NOMO-1 (cell line): ENCODE results near the gene CIAO3.

Experiments
- DNase-seq, 2 experiments: peaks; one replicate each; lab custom pipeline; 2025; ENCODE audit not compliant: unreplicated experiment in 2 of 2; lab: John Stamatoyannopoulos, UW

The CIAO3 gene

GRCh38 chr16:740764-741505 lies at the start of gene CIAO3:
TSS of gene CIAO3 (minus strand) at chr16:740997. CDS start at chr16:740985, 12 bp downstream.
- peak; percentile 74 to 82 for DNase-seq

DNA sequence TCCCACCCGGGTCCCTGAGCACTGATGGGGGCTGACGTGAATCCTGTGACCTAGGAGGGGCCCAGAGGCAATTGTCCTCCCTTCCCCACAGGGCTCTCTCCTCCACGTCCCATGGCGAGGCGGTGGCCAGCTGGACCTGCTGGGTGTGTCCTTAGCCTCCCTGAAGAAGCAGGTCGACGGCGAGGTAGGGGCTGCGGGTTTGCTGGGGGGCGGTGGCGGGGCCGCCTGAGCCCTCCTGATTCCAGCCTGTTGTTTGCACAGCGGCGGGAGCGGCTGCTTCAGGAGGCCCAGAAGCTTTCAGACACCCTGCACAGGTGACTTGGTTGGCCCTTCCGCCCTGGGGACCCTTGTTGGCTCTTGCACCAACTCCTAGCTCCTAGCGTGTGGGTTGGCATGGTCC lies 49.3 kb upstream of the CIAO3 start:
- no peak for DNase-seq

DNA sequence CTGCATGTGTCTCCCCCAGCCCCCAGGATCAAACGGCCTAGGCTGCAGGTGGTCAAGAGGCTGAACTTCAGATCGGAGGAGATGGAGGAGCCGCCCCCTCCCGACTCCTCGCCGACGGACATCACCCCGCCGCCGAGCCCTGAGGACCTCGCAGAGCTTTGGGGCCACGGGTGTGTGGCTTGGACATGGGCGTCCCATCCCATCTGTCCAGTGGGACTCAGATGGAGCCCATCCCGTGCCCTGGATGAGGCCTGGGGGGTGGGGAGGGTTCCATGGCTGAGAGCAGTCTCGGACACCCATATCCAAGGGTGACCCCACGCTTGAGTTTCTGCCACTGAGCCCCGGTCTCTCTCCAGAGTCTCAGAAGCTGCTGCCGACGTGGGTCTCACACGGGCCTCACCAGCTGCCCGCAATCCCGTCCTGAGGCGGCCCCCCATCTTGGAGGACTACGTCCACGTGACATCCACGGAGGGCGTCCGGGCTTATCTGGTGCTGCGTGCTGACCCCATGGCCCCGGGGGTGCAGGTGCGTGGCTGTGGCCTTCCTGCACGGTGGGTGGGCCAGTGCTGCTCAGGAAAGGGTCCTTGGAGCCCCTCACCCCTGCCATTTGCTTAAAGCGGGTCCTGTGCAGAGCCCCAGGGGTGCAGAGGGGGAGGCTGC lies 48.5 kb upstream of the CIAO3 start:
- DNase-seq: no peak

- DNase-seq: peak; percentile 84 to 92
These were observed 47.8 kb upstream of the CIAO3 start, which contains the start of gene CHTF18 for GRCh38 chr16:788399-789126. TSS of gene CHTF18 (plus strand) at chr16:788620. CDS start at chr16:788685, 65 bp downstream.

DNA sequence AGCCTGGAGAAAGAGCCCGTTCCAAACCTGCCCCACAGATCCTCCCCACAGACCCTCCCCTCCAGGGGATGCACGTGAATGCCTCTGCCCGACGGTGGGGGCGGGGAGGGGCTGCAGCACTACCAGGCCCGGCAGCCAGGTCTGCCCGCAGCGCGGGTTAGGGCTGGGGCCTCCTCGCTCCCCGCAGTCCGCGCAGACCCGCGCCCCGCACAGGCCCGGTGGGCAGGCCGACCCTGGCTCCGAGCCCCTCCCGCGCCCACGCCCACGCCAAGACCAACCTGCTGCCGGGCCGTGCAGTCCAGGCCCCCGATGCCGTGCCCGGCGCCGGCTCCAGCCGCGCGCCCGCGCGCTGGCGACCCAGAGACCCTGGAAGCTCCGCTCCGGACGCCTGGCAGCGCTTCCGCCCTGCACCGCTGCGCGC lies 47.2 kb upstream of the CIAO3 start, which contains the start of gene RPUSD1:
Gene RPUSD1, minus strand, starts transcription at position 404 of the 421 bp plus-strand sequence. CDS start 644 bp downstream, outside the sequence.
- DNase-seq: no peak

DNA sequence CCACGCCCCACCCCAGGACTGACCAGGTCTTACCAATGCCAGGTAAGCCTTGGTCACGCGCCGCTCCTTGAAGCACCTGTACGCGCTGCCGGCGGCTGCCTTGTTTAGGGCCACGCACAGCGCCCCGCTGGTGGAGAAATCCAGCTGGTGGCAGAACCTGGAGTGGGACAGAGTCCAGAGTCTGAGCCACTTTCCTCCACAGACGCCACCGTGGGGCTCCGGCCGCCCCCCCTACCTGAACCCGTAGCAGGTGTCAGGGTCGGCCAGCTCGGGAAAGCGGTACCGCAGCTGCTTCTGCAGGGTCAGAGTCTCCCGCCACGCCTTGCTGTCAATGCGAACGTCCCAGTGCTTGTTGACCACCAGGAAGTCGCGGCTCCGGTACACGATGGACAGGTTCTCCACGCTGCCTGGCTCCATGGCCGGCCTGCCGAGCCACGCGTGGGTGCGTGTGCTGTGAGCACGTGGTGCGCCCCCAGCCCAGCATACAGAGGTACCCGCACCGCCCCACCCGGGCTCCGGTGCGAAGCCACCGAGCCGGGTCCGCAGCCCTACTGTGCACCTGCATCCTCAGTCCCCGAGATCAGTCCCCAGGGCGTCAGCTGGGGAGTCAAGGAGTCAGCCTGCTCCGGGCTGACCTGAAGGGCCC lies 46.6 kb upstream of the CIAO3 start:
- DNase-seq: no peak

DNA sequence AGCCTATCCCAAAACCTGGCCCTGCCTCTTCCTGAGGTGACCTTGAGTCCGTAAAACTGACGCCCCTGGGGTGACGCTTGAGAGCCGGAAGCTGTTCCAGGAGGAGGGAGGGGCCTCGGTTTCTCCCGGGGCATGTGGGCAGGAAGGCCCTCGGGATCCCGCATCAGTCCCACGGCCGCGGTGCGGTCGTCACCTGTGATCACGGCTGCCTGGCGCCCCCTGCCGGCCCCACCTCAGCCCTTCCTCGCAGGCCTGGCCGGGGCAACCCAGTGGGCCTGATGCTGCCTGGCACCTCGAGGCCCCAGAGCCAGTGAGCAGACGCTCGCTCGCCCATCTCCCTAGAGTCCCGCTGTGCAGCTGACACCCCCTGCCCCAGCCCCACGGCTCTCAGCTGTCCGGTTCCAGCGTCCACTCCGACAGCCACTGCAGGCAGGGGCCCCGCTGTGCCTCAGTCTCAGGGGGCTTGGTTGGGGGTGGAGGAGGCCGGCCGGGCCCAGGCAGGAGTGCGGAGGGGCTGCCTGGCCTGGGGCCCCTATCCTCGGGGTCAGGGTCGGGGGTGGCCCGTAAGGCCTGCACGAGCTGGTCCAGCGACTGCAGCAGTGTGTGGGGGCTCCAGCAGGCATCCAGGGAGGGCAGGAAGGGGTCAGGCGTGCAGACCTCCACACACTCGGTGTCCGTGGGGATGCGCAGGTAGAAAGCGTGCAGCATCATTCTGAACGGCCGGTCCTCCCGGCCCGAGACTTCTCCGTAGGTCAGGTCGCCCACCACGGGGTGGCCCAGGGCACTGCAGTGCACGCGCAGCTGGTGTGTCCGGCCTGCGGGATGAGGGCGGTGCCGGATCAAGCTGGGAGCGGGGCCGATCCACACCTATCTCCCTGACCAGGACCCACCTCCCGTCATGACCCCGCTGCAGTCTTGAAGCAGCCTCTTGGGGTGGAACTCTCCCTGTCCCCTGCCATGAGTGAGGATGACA lies 45.1 kb upstream of the CIAO3 start:
- peak; percentile 21 to 49 for DNase-seq

- no peak for DNase-seq
These were observed 43.6 kb upstream of the CIAO3 start for GRCh38 chr16:784431-784830.

GRCh38 chr16:783404-784161 lies 42.8 kb upstream of the CIAO3 start:
- no peak for DNase-seq

DNA sequence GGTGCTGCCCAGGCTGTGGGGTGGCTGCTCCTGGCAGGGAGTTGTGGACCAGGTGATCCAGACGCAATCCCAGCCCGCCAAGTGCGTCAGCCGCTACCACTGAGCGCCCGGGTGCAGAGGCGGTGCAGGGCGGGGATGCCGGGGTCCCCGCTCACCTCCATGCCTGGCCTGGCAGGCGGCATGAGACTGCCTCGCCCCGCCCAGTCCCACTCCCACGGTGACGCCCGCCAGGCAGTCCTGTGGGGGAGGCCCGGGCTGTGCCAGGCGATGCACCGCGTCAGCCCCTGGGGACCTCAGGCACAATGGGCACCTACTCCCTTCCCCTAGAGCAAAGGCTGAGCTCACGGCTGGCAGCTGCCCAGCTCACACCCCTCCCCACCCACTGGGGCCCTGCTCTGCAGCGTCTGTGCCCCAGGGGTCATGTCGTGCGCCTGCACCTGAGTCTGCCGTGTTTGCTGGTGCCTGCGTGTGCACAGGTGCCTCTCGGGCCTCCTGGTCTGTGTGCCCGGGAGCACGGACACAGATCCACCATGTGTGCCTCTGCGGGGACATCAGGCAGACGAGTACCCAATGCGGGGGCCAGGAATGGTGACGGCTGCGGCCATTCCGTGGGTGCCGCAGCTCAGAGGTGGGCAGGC lies 42.1 kb upstream of the CIAO3 start:
- no peak for DNase-seq

- DNase-seq: no peak
These were observed 41.5 kb upstream of the CIAO3 start for GRCh38 chr16:782258-782657.

DNA sequence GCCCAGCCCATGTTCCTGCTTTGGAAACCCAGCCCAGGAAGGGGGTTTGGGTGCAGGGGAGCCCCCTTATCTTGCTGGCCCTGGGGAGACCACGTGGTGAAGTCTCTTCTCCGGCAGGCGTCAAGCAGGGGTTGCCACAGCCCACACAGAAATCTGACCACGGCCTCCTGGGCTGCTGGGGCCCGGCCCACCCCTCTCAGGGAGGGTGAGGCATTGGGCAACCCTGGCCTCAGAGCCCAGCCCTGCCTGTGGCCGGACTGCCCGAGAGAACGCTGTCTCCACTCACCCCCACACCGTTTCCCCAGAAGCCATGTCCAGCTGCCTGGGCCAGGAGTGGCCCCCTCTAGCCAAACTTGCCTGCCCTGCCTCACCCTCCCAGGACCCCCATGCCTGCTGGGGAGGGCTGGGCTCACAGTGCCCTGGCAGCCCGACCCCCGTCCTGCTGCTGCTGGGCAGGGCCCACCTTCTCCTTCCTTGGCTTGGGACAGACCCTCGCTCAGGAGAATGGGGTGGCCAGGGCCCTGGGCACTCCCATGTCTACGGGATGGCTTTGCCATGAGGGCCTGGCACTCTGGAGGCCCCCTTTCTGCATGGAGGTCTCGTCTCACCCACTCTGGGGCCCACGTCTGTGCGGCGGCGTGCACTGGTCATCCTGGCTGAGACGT lies 40.7 kb upstream of the CIAO3 start:
- DNase-seq: no peak

DNA sequence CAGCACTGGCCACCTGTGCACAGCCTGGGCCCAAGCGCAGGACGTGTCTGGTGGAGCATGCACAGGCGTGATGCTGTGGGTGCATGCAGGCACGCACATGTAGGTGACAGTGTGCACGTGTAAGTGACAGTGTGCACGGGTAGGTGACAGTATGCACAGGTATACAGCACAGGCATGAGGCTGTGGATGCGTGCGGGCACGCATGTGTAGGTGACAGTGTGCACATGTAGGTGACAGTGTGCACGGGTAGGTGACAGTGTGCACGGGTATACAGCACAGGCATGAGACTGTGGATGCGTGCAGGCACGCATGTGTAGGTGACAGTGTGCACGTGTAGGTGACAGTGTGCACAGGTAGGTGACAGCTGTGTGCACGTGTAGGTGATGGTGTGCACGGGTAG lies 39.5 kb upstream of the CIAO3 start:
- DNase-seq: no peak

- DNase-seq: no peak
These were observed 38.8 kb upstream of the CIAO3 start for GRCh38 chr16:779561-779960.

GRCh38 chr16:778909-779527 lies 38.2 kb upstream of the CIAO3 start:
- no peak for DNase-seq

GRCh38 chr16:778447-778846 lies 37.6 kb upstream of the CIAO3 start:
- no peak for DNase-seq

- DNase-seq: no peak
These were observed 37.0 kb upstream of the CIAO3 start for GRCh38 chr16:777826-778225.

DNA sequence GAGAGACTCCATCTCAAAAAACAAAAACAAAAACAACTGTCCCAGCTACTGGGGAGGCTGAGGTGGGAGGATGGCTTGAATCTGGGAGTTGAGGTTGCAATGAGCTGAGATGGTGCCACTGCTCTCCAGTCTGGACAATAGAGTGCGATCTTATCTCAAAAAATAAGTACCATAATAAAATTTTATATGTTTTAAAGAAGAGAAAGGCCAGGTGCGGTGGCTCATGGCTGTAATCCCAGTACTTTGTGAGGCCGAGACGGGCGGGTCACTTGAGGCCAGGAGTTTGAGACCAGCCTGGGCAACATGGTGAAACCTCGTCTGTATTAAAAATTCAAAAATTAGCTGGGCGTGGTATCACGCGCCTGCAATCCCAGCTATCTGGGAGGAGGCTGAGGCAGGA lies 36.0 kb upstream of the CIAO3 start:
- no peak for DNase-seq
